Daoy (cell line): Measurements from ENCODE around the gene MOAP1. TPM values are rescaled to one million over a fixed set of nuclear protein-coding genes. Genes with fewer than 3 reads are reported as not detected.
"Not testable (repeated sequence)": the region's sequence is repeated elsewhere in the genome, so short reads cannot be mapped to it uniquely, and the experiment has no call there.

Experiments
- DNase-seq: peaks from one replicate; pipeline ENCODE4 v3.0.0-alpha.2; 2015; ENCODE audit warnings: low read depth
- total RNA-seq: library from RNA; depleted of rRNA; stranded (reverse); fragments of >200 nt; shearing (Covaris generic); gene quantifications from 2 replicates; pipeline ENCODE4 v1.2.3, GENCODE V29; 2014; rRNA removed

Gene MOAP1, protein sequence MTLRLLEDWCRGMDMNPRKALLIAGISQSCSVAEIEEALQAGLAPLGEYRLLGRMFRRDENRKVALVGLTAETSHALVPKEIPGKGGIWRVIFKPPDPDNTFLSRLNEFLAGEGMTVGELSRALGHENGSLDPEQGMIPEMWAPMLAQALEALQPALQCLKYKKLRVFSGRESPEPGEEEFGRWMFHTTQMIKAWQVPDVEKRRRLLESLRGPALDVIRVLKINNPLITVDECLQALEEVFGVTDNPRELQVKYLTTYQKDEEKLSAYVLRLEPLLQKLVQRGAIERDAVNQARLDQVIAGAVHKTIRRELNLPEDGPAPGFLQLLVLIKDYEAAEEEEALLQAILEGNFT
- total RNA-seq: 18.8 and 19.8 TPM in 2 replicates

DNA sequence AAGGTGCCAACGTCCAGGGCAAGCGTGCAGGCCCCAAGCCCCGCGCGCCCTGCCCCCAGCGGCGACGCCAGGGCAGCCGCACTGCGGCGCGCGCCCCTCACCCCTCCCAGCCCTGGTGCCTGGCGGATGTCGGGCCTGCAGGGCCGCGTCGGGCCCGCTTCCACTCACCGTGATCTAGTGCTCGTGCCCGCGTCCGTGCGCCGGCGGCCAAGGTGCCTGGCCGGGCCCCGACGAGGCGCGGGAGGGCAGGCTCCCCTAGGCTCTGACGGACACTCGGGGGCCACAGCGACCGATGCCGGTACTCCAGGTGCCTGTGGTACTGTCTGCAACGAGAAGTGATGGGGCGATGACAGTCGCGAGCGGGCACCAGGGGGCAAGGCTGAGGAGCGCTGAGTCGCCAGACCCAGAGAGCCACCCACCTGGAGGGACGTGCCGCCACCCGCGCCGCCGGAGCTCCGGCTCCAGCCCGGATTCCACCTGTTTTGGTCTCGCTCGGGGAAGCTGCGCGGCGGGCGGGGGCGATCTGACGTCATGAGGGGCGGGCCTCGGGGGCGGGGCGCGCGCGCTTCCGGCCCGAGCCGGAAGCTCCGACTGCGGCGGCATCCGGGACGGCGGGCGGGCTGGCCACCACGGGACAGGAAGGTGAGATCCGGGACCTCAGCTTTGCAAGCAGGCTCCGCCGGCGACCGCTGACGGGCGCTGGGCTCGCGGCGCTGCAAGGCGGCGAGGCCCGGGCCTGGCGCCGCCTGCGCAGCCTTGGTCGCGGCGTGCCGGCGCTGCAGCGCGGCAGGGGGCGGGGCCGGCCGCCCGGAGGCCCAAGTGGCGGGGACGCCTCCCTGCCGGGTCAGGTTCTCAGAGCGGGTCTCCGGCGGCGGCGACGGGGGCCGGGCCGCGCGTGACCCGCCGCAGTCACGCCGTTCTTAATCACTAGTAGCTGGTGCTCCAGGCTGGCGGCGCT is at the start of gene MOAP1, which contains the start of gene LYSET:
MOAP1 (minus strand) TSS at position 507 of the 958 bp plus-strand sequence. CDS start 655 bp downstream, outside the sequence.
LYSET (plus strand) TSS at position 927 of the 958 bp plus-strand sequence. CDS start 89 bp downstream, outside the sequence.
- peak; percentile 95 for DNase-seq

DNA sequence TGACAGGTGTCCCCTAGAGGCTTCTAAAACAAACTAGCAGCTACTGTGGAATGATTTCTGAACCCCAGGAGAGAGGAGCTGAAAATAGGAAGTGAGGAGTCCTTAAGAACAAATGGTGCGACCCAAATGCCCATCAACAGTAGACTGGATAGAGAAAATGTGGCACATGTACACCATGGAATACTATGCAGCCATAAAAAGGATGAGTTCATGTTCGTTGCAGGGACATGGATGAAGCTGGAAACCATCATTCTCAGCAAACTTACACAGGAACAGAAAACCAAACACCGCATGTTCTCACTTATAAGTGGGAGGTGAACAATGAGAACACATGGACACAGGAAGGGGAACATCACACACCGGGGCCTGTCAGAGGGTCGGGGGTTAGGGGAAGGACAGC is 48.4 kb upstream of the MOAP1 start:
- not testable (repeated sequence) for DNase-seq

DNA sequence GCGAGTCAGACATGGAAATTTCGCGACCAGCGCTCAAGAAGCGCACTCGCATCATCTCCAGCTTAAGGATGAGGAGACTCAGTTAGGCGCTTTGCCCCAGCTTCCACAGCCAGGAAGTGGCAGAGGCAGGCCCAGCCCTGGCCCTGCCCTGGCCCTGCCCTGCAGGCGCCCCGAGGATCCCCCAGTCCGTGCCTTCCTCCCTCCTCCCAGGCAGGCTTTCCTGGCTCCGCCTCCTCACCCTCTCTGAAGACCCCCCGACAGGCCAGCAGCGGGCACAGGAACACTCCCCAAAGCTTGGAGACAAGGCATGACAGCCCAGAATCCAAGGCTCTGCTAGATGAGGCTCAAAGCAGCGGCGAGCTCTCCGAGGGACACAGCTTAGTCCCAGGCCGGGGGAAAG is 47.5 kb upstream of the MOAP1 start:
- DNase-seq: no peak

DNA sequence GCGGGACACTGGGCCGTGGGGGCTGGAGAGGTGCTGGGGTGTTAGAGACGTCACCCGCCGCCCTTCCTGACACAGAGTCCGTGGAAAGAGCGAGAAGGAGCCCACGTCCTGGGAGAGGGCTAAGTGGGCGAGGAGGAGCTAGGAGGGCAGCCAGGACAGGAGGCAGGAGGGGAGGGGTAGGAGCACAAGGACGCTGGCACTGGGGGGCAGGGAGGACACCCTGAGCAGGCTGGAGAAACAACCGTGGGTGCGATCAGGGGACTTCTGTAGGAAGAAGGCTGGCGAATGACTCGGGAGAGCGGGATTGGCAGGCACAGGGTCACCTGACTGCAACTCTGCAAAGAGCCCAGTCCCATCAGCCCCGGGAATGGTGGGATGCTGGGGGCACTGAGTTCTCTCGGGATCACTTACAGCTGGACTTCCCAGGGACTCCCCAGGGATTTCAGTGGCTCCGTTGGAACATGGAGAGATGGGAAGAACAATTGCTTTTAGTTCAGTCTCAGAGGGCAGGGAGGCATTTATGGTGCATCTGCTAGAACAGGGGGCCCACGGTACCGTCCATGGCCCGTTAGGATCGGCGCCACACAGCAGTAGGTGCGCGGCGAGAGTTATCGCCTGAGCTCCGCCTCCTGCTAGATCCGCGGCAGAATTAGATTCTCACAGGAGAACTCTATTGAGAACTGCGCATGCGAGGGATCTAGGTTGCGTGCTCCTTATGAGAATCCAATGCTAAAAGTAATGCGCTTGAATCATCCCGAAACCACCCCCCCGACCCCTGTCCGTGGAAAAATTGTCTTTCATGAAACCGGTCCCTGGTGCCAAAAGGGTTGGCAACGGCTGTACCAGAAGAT is 46.7 kb upstream of the MOAP1 start:
- peak; percentile 70 for DNase-seq

DNA sequence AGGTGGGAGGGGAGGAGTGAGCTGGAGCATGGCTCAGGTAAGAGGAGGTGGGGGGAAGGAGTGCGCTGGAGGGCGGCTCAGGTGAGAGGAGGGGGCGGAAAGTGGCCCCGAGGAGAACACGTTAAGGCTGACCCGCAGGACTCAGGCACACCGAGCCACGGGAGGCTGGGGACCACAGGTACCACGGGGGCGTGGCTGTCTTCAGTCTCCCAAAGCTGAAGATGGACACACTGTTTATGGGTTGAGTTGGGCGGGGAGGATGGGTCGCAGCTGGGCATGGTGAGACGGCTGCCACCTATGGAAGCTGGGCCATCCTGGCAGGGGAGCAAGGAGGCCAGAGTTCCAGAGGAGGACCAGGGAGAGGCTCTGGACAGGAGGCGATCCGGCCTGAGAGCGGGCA is 45.8 kb upstream of the MOAP1 start:
- no peak for DNase-seq

DNA sequence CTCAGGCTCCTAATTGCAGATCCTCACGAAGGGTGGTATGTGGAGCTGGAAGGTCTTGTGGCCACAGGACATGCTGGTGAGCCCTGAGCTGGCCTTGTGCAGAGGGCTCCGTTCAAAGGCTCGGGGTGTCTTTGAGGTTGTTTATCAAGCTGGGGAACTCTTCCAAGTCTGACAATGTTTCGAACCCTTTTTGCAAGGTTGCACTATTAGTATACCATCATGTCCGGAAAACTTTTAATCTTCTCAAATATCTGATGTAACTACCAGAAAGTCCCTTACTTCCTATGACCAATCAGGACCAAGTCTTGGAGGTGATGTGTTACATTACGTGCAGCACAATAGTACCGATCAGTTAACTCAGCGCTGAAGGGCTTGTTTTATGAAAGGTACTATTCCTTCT is 43.9 kb upstream of the MOAP1 start:
- no peak for DNase-seq

DNA sequence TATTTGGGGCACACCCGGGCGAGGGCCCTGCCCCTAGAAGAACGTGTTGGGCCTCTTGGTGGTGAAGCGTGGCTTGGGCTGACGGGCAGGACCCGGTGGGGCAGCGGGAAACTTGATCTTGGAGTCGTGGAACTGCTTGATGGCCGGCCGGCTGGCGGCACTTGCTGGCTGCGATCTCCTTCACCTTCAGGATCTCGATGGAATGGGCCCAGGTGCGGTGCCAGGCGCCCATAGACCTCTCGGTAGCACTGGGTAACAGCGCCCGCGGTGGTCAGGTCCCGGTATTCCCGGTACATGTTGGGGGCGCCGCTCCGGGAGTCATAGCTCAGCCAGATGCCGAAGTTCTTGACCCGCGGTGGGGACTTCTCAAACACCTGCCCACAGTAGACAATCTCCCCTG is 38.9 kb upstream of the MOAP1 start:
- no peak for DNase-seq

DNA sequence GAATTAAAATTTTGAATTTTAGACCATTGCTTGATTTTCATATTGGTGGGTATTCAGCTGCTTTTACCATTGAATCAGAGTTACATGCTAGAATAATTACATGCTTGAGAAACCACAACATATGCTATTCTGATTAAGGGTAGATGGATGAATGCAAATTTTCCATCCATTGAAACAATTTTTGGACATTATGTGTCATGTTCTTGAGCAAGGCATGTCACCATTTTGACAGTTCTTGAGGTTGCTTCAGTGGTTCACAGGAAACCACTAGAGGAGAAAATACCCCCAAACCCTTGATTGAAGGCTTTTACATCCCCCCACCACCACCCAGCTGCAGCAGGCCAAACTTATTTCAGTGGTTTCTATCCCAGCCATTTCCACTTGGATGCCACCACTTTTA is 35.8 kb upstream of the MOAP1 start:
- DNase-seq: no peak

DNA sequence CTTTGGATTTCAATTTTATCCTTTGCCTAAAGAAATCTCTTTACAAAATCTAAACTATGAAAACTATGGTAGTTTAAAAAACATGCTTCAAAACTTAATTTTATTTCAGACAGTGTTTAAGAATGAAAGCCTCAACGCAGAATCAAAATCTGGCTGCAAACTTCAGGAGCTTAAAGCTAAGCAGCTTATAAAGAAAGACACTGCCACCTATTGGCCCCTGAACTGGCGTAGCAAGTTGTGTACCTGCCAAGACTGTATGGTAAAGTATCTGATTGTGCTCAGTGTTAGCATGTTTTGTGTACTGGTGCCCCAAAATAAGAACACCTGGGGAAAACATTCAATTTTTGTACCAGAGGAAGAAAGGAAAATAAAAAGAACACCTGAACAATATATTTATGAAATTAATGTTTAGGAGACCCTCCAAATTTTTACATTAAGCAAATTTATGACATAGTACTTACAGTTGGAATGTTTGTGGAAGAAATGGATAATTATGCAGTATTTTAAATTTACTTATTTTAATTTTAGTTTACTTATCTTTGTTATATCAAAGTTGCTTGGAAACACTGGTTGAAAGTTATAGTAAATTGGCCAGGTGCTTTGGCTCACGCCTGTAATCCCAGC is 34.5 kb upstream of the MOAP1 start:
- peak; percentile 50 for DNase-seq

DNA sequence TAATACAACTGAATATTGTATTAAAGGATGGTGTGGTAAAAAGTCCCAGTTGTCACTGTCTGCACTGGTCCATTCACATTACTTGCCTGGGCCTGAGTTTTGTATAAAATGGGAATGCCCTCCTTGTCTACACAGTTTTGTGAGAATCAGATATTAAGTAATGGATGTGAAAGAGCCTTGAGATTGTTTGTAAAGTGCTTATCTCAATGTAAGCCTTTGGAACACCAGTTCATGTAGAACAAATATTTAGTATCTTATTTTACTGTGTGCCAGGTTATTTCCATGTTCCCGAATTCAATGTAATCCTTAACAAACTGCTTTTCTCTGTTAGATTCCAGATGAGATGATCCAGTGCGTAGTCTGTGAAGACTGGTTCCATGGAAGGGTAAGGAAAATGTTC is 29.9 kb upstream of the MOAP1 start:
- DNase-seq: no peak

DNA sequence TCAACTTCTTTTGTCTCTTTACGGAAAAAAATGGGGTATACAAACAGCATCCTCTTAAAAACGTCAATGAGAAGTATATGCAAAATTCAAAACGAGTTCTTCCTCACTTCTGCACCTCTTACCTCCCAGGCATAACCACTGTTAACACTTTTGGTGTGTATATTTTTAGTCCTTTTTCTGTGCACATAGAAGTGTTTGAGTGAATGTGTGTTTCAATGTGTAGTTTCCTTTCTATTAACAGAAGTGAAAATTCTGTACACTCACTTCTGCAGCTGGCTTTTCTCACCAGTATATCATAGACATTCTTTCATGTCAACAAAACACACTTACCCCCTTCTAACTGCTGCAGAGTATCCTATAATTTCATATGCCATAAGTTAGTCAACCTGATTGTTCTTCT is 27.7 kb upstream of the MOAP1 start:
- no peak for DNase-seq

DNA sequence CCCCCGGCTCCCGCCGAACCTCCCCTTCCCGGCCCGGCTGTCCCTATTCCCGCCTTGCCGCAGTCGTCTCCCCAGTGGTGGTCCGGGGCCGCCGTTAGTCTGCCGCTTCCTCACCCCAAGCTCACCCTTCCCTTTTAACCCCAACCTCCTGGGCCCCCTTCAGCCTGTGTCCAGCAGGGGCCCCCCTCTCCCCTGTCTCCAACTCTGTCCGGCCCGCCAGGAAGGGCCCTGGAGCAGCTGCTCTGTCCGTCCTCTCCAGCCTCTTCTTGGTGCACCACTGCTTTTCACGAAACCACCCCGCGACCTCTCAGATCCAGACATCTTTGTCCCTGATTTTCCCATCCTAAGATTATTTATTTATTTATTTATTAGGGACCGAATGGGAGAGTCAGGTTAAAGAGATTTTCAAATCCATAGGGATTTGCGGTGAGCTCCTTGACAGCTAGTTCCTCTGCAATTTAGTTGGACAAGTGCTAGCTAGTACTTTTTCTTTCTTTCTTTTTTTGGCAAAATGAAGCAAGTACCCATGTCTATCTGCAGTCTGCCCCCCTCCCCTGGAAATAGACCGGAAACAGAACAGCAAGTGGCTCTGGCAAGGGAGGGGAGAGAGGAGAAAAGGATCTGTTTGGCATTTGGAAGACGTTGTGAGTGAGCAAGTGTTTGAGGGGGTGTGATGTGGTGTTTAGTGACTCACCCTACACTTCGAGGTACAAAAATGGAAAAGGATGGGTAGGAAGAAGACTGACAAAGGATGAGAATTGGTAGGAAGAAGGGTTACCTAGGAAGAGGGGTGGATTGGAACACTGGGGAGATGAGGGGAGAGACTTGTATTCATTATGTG is 23.0 kb upstream of the MOAP1 start:
- peak; percentile 68 for DNase-seq

DNA sequence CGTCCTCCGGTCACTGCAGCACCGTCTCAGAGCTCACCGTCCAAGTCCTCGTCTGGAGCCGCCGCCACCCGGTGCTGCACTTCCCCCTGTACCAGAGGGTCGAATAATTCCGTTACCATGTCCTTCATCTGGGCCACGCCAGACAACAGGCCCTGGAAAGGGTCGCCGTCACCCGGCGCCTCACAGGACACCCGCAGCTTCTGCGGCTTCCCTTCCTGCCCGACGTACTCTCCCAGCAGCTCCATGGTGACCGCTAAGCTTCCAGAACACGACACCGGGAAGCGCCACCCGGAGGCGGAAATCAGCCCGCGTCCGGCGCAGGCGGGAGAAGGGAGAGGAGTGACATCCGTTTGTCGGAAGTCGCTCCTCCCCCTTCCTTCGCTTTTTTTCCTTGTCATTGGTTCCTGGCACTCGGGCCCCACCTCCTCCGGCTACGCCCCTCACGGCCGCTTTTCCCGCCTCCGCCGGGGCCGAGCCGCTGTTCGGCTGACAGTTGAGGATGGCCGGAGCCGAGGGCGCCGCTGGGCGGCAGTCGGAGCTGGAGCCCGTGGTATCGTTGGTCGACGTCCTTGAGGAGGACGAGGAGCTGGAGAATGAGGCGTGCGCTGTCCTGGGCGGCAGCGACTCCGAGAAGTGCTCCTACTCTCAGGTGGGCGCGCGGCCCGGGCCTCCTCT is 22.2 kb upstream of the MOAP1 start, which contains the start of the genes GON7 and UBR7:
GON7 (minus strand) TSS at position 273 of the 675 bp plus-strand sequence; CDS start at position 245, 28 bp downstream.
UBR7 (plus strand) TSS at position 464 of the 675 bp plus-strand sequence; CDS start at position 500, 36 bp downstream.
- DNase-seq: peak; percentile 99

DNA sequence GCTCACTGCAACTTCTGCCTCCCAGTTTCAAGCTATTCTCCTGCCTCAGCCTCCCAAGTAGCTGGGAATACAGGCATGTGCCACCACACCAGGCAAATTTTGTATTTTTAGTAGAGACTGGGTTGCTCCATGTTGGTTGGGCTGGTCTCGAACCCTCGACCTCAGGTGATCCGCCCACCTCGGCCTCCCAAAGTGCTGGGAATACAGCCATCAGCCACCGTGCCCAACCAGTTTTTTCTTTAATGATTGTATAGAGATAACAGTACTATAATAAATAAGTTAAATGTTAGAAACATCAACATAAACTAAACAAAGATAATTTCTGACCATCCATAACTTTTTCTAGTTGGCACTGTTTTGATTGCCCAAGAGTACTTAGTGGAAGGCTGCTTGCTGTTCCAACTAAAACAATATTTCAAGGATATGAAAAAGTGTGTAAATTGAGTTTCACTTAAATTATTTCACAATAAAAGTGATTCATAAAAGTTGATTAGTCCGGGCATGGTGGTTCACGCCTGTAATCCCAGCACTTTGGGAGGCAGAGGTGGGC is 16.5 kb upstream of the MOAP1 start:
- no peak for DNase-seq

DNA sequence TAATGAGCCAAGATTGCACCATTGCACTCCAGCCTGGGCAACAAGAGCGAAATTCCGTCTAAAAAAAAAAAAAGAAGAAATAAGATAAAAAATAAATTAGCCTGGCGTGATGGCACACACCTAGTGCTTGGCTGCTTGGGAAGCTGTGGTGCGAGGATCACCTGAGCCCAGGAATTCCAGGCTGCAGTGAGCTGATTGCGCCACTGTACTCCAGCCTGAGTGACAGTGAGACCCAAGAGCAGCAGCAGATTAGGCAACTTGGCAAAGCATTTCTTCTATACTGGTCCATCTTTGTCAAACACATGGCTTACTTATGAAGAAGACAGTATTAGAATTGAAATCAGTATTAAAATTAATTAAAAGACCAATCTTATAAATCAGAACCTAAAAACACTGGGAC is 15.9 kb upstream of the MOAP1 start:
- DNase-seq: no peak

DNA sequence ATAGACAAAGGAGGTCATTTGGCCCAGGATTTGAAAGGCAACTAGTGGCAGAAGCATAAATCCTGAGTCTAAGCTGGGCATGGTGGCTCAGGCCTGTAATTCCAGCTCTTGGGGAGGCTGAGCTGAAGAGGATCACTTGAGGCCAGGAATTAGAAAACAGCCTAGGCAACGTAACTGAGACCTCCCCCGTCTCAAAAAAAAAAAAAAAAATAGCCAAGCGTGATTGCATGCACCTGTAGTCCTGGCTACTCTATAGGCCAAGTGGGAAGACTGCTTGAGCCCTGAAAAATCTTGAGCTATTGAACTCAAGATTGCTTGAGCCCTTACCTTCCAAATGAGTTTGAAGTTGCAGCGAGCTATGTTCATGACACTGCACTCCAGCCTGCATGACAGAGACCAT is 14.3 kb upstream of the MOAP1 start:
- DNase-seq: no peak

DNA sequence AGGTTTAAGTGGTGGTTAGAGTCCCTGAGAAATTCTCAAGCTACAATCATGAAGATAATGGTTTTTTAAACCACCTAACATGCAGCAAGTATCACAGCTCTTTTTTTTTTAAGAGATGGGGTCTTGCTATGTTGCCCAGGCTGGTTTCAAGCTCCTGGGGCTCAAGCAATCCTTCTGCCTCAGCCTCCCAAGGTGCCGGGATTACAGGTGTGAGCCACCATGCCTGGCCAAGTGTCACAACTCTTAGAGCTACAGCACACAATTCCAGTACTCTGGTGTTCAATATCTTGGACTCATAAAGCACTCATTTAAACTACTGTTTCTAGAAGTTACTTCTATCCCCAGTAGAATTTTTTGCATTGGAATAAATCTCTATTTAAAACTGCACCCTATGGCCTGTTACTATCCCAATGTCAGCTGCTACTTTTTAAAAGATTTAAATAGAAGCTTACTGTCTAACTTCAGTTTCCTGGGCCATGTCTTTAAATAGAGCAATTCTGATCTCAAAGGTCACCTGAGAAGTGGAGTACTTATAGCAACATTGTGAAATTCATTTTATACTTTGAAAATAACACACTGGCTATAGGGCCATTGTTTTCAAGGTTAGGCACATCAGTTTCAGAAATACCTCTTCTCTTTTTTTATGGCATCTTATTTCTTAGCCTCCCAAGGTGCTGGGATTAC is 10.8 kb upstream of the MOAP1 start:
- DNase-seq: no peak

DNA sequence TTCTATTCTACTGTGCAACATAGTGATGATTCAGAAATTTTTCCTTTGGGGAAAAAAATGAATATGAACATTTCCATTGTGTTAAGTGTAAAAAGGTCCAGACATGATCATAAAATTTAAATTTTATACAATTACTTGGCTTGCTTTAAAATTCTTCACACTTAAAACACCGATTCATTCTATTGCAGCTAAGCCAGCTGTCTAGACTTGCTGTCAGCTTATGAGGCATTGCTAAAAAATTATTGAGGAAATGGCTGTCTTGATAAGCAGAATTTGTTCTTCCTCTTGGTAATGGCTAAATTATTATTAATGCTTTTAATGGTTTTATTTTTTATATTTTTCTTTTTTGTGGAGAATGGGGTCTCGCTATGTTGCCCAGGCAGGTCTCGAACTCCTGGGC is 2.3 kb upstream of the MOAP1 start:
- DNase-seq: no peak

DNA sequence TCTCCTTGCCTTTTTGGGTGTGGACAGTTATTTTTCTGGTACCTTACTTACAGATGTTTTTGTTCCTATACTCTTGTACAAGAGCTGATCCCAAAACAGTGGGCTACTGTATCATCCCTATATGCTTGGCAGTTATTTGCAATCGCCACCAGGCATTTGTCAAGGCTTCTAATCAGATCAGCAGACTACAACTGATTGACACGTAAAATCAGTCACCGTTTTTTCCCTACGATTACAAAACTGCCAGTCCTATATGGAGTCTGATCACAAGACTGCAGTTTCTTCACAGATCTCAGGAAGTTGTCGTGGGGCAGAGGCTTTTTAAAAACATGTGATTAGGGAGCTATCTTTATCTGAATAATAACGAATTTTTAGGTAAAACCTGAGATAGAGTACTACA is 1.8 kb upstream of the MOAP1 start:
- DNase-seq: no peak
